Colonic mucosa (tissue), 4 donors: ENCODE results near the gene SPTLC2. TPM values are rescaled to one million over a fixed set of nuclear protein-coding genes. Genes with fewer than 3 reads are reported as not detected.

Experiments used
- DNase-seq: peaks from one replicate; pipeline ENCODE4 v3.0.0-alpha.2; 2020
- H3K27ac ChIP-seq: fragments of 200-600 bp; one replicate; pipeline ENCODE4 v1.8.0; 2021
- H3K27me3 ChIP-seq: fragments of 200-600 bp; one replicate; pipeline ENCODE4 v1.8.0; 2021
- H3K36me3 ChIP-seq: fragments of 200-600 bp; one replicate; pipeline ENCODE4 v1.8.0; 2021
- H3K4me1 ChIP-seq: fragments of 200-600 bp; one replicate; pipeline ENCODE4 v1.8.0; 2021; ENCODE audit warnings: mild to moderate bottlenecking
- H3K4me3 ChIP-seq: fragments of 200-600 bp; one replicate; pipeline ENCODE4 v1.8.0; 2021
- H3K9ac ChIP-seq, 2 donors: one replicate each; pipeline ENCODE4 v1.7.0; 2013; ENCODE audit warnings: control low read depth in 2 of 2, low read depth in 2 of 2, low read length in 2 of 2
- H3K9me3 ChIP-seq: fragments of 200-600 bp; one replicate; pipeline ENCODE4 v1.8.0; 2021
- intact Hi-C: fragments of 100-400 bp; cut with DNase I; formaldehyde crosslinking; loops from one replicate; pipeline ENCODE4 v1.14.1; 2022
- total RNA-seq, 2 donors: library from RNA; stranded (reverse); fragmentation: NEBNext Ultra II Directional in 1 of 2; extraction: Animal tissue kit (Norgen Biotek cat#: 25700) in 1 of 2; gene quantifications; one replicate each; pipeline ENCODE4 v1.2.1, GENCODE V29; 2021
- TF ChIP-seq, protein P1 (sequence below): fragments of 200-600 bp; IDR thresholded peaks from one replicate; pipeline ENCODE4 v1.8.0; 2022; ENCODE audit warnings: antibody characterized with exemption, mild to moderate bottlenecking
- donor health status: healthy.
- donor health status: DM: no; HTN: no; CAD: no.
- donor health status: DM: no; HTN: no; CAD: no.

SPTLC2 gene
- total RNA-seq, 2 donors from 2014 or later, result 68.3 to 70.1 TPM

DNA sequence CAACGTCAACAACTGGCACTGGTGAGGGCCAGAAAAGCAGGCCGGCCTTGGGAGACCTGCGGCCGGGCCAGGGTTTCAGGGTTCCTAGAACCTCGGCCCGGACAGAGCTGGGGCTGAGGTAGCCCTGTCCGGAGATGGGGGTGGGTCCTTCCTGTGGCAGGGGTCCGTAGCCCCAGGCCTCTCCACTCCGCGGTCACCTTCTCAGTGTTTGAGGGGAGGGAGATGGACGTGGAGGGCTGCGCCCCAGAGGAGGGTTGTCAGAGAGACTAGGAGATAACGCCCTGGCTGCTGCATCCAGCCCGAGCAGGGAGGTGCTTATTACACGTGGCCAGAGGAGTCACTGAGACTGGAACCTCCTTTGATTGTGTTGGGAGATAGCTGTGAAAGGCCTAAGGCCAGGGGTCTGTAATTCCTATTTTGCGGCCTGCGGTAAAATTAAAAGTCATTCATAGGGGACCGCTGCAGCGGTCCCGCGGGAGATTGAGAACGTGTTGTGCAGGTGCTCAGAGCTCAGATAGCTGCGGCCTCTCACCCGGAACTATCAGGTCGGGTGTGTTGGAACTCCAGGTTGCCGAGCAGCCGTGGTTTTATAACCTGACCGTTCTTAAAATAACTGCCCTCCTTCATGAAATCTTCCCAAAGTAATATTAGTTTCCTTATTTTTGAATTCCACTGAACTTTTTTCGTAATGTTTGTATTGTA is 158.0 kb downstream of the SPTLC2 start:
- intact Hi-C loops, result loop anchor here (2.0 to 10.0 kb wide), 2 partner anchors 94 to 246 kb away; partner anchors contain the start of genes ALKBH1 and SLIRP
- peak; percentile 54 for DNase-seq
- TF ChIP-seq, protein P1, sequence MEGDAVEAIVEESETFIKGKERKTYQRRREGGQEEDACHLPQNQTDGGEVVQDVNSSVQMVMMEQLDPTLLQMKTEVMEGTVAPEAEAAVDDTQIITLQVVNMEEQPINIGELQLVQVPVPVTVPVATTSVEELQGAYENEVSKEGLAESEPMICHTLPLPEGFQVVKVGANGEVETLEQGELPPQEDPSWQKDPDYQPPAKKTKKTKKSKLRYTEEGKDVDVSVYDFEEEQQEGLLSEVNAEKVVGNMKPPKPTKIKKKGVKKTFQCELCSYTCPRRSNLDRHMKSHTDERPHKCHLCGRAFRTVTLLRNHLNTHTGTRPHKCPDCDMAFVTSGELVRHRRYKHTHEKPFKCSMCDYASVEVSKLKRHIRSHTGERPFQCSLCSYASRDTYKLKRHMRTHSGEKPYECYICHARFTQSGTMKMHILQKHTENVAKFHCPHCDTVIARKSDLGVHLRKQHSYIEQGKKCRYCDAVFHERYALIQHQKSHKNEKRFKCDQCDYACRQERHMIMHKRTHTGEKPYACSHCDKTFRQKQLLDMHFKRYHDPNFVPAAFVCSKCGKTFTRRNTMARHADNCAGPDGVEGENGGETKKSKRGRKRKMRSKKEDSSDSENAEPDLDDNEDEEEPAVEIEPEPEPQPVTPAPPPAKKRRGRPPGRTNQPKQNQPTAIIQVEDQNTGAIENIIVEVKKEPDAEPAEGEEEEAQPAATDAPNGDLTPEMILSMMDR, result no peak
- Histone ChIP-seq H3K36me3 (peaks cover 7% of the 10 kb centered on the region), H3K27ac (peak overlapping the region; percentile 98), H3K9ac (peak overlapping the region; percentile 82 to 97), H3K27me3 (no peaks in the 10 kb centered on the region), H3K4me1 (peaks cover 6% of the 10 kb centered on the region), H3K4me3 (peak overlapping the region; percentile 92), H3K9me3 (no peaks in the 10 kb centered on the region)

GRCh38 chr14:77457522-77458248 is 158.8 kb downstream of the SPTLC2 start, which contains the start of the genes AHSA1 and VIPAS39:
Gene AHSA1, plus strand, starts transcription at chr14:77458093. Its CDS starts 97 bp downstream, at chr14:77458190.
Gene VIPAS39, minus strand, starts transcription at chr14:77457601. Its CDS starts 3,499 bp downstream, at chr14:77454102.
- TF ChIP-seq, protein P1, result no peak
- intact Hi-C loops, result loop anchor here (2.0 to 10.0 kb wide), 2 partner anchors 95 to 247 kb away; partner anchors contain the start of genes ALKBH1 and SLIRP
- no peaks in the 10 kb centered on the region for H3K9me3 ChIP-seq

DNA sequence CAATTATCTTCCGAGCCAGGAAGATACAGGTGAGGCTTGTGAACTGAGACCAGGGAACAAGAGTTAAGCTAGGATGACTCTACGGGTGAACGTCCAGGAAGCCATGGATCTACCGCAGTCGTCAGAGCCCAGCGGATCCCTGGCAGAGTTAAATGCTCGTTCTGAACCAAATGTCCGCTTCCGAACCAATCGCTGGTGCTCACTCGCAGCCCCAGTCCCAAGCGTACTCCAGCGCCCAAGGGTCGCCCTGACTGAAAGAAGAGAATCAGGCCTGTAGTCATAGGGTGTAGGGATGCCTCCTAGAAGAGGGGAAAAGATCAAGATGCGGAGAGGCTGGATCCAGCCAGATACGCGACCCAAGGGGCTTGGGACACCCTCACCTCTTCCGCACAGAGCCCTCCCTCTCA is 159.3 kb downstream of the SPTLC2 start:
- Histone ChIP-seq H3K9ac (peak overlapping the region; percentile 87 to 97), H3K4me1 (peaks cover 6% of the 10 kb centered on the region), H3K27ac (peak overlapping the region; percentile 98), H3K27me3 (no peaks in the 10 kb centered on the region), H3K36me3 (peaks cover 7% of the 10 kb centered on the region), H3K9me3 (no peaks in the 10 kb centered on the region), H3K4me3 (peak overlapping the region; percentile 92)
- DNase-seq, result no peak
- intact Hi-C loops, result loop anchor here (10.0 kb wide), 1 partner anchor 248 kb away; the partner anchor contains the start of genes ALKBH1 and SLIRP
- TF ChIP-seq, protein P1, result no peak

More at GRCh38 chr14:77457522-77458248, 158.8 kb downstream of the SPTLC2 start, which contains the start of the genes AHSA1 and VIPAS39:
- peak; percentile 96 for DNase-seq
- H3K9ac ChIP-seq, result peak within 1 kb of the TSS; percentile 87 to 97
- peaks cover 7% of the 10 kb centered on the region for H3K36me3 ChIP-seq
- H3K4me3 ChIP-seq, result peak within 1 kb of the TSS; percentile 92
- H3K4me1 ChIP-seq, result peaks cover 6% of the 10 kb centered on the region
- no peaks in the 10 kb centered on the region for H3K27me3 ChIP-seq
- H3K27ac ChIP-seq, result peak within 1 kb of the TSS; percentile 98

Other genes starting within 250 kb of the SPTLC2 start
- gene TMED8, start 239.5 kb downstream of the SPTLC2 start, total RNA-seq, result 1 to 10 TPM; 8.6 to 9.4 TPM
- under 1 TPM in 1 of 2 donors, not detected in 1; 0.72 TPM for gene SAMD15, start 239.3 kb downstream of the SPTLC2 start, total RNA-seq
- gene NOXRED1, start 193.1 kb downstream of the SPTLC2 start, total RNA-seq, result under 1 TPM; 0.35 to 0.82 TPM
- 10 to 100 TPM; 16.3 to 17.5 TPM for gene VIPAS39, start 159.0 kb downstream of the SPTLC2 start, total RNA-seq
- gene AHSA1, start 158.5 kb downstream of the SPTLC2 start, total RNA-seq, result 100 to 1,000 TPM; 112 to 316 TPM
- 1 to 10 TPM in 1 of 2 donors, not detected in 1; 1.2 TPM for gene ISM2, start 117.8 kb downstream of the SPTLC2 start, total RNA-seq
- gene ALKBH1, start 91.4 kb upstream of the SPTLC2 start, total RNA-seq, result 10 to 100 TPM; 11.5 to 13.3 TPM
- 100 to 1,000 TPM; 107 to 194 TPM for gene SLIRP, start 91.5 kb upstream of the SPTLC2 start, total RNA-seq
- gene SNW1, start 144.5 kb upstream of the SPTLC2 start, total RNA-seq, result 10 to 100 TPM; 69.6 to 81.9 TPM
- gene ADCK1, start 183.5 kb upstream of the SPTLC2 start, total RNA-seq, result 10 to 100 TPM in 1 of 2 donors, 1 to 10 TPM in 1; 7.4 to 12.1 TPM